Retinal pigment epithelial cell (primary cell): Measurements from ENCODE around the gene BOLA3.

Experiments
- DNase-seq: peaks from one replicate; pipeline ENCODE4 v3.0.0-alpha.2; 2010; ENCODE audit warnings: low read depth
- H3K4me3 ChIP-seq: 2 replicates; pipeline ENCODE4 v1.5.1; 2011; ENCODE audit warnings: mild to moderate bottlenecking, low read length, control low read depth, moderate library complexity
- TF ChIP-seq, protein P1 (sequence below): conservative IDR thresholded peaks from 2 replicates; pipeline ENCODE4 v1.5.1; 2011; ENCODE audit warnings: low read depth, low read length, control low read depth, inconsistent platforms

The BOLA3 gene

DNA sequence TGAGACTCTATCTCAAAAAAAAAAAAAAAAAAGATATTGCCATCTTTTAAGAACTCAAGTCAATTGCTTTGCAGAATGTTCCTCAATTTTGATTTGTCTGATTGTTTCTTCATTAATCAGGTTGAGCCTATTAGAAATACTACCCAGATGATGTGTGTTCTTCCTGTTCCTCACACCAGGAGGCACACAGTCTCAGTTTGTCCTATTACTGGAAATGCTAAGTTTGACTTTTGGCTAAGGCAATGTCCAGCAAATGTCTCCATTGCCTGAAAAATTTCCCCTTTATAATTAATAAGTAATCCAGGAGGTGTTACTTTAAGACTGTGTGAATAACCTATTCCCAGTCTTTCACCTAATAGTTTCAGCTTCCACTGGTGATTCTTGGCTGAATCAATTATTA lies 28.4 kb downstream of the BOLA3 start:
- H3K4me3 ChIP-seq = no peak overlapping the region
- TF ChIP-seq, protein P1, sequence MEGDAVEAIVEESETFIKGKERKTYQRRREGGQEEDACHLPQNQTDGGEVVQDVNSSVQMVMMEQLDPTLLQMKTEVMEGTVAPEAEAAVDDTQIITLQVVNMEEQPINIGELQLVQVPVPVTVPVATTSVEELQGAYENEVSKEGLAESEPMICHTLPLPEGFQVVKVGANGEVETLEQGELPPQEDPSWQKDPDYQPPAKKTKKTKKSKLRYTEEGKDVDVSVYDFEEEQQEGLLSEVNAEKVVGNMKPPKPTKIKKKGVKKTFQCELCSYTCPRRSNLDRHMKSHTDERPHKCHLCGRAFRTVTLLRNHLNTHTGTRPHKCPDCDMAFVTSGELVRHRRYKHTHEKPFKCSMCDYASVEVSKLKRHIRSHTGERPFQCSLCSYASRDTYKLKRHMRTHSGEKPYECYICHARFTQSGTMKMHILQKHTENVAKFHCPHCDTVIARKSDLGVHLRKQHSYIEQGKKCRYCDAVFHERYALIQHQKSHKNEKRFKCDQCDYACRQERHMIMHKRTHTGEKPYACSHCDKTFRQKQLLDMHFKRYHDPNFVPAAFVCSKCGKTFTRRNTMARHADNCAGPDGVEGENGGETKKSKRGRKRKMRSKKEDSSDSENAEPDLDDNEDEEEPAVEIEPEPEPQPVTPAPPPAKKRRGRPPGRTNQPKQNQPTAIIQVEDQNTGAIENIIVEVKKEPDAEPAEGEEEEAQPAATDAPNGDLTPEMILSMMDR = peak; percentile 17
- DNase-seq = no peak

DNA sequence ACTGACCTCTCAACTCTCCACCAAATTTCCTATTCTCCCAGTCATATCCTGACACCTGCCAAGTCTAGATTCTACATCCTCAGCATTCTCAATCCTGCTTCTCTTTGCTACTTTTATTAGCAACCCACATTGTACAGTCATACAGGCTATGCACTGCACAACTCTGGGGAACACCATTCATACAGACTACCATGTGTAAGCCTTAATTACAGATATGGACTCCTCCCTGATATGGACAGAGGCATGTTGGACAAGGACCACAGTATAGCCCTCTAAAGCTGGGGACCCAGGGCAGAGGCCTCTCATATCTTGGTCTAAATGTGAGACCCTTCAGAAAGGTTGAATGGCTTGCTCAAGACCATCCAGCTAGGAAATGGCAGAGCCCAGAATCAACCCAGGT lies 36.3 kb downstream of the BOLA3 start:
- DNase-seq = no peak
- H3K4me3 ChIP-seq = no peak overlapping the region

DNA sequence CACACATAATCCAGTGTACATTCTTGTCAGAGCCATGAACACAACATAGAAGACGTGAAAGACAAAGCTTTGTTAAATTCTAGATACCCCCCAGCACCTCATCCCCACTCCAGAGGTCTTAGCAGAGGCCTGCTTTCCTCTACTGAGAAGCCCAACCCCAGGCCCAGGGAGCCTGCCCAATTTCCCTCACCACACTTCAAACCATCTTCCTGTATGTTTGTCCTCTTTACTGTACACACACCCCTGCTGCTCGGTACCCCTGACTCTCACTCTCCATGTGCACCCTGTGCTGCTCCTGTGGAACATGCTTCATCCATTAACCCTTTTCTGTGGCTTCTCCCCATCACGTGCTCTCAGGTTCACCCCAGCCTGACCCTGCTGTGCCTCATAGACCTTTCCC lies 37.2 kb downstream of the BOLA3 start:
- DNase-seq = no peak
- TF ChIP-seq, protein P1 = no peak

More for the DNA sequence above, 36.3 kb downstream of the BOLA3 start:
- TF ChIP-seq, protein P1 = no peak

DNA sequence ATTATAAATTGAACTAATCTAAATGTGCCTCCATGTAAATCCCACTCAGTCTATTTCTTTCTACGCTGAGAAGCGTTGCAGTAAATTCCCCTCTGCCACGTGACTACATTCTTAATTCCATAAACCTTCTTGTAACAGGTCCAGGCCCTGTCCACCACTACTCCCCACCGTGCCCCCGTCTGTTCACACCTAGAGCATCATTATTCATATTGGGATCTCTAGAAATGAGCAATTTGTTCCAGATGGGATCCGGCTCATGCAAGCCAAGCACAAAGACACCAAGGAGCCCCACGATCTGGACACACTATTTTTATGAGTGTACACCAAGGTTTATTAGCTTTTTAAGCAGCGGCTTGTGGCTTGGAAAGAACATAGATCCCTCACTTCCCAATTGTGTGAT lies 38.2 kb downstream of the BOLA3 start:
- TF ChIP-seq, protein P1 = no peak
- no peak overlapping the region for H3K4me3 ChIP-seq
- DNase-seq = no peak

More for the DNA sequence above, 37.2 kb downstream of the BOLA3 start:
- H3K4me3 ChIP-seq = no peak overlapping the region

DNA sequence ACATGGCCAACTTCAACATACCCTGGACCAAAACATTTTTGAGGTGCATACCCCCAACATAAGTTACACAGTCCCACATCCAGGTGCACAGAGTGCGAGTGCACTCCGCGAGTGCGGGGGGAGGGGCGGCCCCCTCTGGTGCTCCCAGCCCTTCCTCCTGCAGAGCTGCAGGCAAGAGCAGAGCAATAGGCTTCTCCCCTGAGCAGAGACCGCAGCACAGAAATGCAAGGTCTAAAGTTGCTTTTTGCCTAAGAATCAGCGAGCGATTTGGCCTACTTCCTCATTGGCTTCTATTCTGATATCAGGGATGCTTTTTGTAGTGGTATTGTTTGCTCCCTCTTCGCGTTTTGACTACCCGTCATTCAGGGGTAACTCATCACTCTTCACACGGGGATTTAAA lies 40.6 kb downstream of the BOLA3 start:
- H3K4me3 ChIP-seq = no peak overlapping the region
- DNase-seq = no peak
- TF ChIP-seq, protein P1 = no peak

DNA sequence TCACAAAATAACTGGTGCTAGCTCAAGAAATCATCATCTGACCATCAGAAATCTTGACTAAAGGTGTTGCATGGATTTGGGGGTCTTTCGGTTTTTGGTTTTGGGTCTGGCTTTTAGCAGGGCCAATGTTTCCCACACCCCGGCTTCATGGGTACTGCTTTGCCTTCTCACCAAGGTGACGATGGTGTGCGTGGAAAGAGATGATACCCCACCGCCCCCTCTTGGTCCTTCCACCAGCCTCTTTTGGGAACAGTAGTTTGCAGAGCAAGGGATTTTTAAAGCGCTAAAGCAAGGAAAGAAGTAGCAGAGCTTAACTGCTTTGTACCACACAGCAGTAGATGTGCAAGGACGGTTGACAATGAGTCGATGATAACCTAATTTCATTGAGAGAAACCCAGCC lies 42.3 kb downstream of the BOLA3 start:
- TF ChIP-seq, protein P1 = no peak
- H3K4me3 ChIP-seq = no peak overlapping the region
- no peak for DNase-seq

DNA sequence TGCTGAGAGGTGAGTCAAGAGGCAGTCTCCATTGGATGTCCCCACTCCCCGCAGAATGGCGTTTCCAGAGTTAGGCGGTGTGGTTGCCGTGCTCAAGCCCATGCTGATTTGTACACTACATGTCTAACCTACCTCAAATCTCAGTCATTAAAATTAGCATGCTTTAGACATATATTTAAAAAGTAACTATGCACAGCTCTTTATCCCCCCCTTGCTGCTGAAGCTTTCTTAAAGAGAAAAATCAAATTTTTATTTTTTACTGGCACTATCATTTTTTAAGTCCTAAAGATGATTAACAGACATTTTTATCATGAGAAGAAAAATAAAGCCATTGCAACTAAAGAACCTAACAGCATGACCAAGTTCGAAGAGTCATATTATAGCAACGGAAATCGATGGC lies 42.9 kb downstream of the BOLA3 start:
- TF ChIP-seq, protein P1 = peak; percentile 20
- H3K4me3 ChIP-seq = no peak overlapping the region
- DNase-seq = no peak
